A204.1 (cell line): Measurements from ENCODE around the gene SCLT1.

Experiments used
- FAIRE-seq: peaks from 2 replicates; lab custom pipeline; 2012; peaks lifted over from hg19 to GRCh38; lab: Jason Lieb, UNC

The SCLT1 gene

DNA sequence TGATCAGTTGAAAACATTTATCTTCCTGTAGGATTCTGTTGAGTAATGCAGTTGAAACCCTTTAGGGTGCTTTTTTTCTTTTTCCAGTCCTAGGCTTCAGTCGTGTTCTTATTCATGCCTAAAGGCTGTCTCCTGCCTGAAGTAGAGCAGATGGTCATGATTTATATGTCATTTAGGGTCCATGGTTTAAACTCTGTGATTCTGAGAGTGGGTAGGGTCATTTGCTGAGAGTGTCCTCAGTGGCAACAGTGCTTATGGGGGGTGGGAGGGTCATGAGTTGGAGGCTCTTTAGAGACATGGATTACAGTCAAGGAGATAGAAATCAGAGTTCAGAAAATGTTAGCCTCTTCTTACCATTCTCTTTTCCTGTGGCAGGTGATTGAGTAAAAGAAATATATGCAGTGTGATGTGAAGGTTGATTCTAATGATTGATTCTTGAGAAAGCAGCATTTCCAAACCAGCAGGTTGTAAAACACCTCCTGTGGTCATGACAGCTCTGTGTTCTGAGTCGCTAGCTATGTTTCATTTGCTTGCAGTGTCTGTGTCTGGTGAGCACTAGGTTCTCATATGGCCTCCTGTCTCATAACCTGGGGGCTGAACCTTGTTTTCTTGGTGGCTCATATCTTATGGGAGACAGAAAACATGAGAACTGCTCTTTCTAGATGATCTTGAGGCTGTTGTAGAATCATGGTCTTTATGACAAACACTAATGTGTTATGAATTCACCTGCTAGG is 223.4 kb downstream of the SCLT1 start:
- FAIRE-seq, result no peak

DNA sequence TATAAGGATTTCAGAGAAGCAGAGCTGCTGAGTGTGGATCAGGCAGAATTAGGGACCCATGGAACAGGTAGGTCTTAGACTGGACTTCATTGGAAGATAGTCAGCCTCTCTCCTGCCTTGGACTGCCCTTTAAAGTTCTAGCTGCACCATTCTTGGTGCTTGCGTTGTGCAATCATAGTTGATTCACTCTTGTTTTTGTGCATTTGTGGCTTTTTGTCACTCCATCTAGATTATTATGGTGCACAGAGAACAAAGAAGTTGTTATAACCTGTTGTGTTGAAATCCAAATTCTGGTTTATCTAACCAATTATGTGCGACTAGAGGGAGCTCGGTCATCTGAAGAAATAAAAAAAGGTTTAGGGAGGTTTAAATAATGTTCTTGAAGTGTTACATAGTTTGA is 224.6 kb downstream of the SCLT1 start:
- FAIRE-seq, result no peak

DNA sequence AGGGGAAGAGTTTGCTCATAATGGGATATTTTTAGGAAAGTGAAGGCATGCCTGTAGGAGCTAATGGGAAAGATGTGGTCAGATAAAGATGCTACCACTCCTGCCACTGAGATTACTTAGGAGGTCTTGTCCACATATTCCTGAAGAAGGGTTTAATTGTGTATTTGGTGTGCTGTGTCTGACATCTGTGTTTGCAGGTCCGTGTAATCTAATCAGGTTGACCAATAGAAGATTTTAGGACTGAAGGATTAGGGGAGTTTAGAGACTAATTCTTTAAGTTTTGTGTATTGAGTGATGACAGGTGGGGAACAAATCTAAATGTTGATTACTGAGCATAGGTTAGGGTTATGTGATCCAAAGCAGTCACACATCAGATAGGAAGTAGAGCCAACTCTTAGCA is 226.6 kb downstream of the SCLT1 start:
- FAIRE-seq, result no peak

DNA sequence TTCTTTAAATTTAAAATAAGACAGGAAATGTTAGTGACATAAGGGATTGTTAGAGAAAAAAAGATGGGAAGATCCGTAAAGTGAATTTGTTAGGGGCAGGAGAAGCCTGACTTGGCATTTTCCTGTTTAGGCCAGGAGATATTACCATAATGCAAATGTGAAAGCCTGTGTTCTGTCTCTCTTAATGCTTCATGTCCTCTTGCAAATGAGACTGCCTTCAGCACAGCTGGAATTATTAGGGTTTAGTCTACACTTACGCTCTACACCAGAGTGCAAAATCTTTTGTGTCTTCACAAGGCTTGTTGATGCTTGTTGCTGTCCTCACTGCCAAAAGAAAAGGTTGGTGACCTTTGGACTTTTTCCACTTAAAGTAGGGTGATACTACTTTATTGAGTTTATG is 227.1 kb downstream of the SCLT1 start:
- FAIRE-seq, result no peak

DNA sequence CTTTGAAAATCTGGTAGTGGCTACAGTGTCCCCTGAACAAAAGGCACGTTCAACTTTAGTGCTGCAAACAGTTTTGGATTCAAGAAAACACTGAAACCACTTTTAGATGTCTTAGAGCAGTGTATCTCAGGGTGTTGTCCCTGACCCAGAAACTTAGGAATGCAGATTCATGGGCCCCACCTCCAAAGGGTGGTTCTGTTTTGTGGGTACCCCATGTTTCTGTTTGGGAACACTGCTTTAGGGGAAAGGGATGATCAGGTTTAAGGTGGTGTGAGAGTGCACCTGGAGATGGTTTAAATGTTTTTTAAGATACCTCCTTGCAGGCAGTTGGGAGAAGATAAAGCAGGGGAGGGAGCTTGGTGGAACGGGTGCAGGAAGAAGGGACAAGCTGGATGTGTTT is 228.2 kb downstream of the SCLT1 start:
- no peak for FAIRE-seq

DNA sequence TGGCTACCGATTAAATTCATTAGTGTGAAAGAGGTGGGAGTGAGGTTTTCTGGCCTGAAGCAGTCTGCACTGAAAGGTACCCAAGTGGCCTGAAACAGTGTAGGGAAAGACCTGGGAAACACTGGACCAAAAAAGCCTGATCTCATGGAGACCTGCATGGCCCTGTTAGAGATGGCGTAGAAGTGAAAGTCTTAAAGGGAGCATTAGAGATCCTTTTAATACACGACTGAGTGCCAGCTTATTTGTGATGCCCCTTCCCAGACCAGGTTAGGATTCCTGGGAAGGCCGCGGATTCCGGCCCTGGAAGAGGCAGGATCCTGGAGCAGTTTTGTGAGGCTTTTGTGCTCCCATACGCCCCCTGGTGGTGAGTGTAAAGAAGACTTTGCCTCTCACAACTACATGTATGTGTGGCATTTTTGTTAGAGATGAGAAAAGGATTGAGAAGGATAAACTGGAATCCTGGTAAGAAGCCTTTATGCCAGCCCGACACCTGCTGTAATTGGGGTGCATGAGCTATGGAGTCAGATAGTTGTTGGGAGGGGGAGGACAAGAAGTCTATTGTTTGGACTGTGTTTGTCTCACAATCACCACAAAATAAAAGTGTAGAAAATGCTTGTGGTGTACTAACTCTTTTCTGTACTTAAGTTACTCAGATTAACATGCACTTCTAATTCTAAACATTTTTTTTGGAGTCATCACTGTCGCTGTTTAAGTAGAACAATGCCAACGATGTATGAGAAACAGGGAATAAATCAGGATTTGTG is 229.8 kb downstream of the SCLT1 start:
- FAIRE-seq, result peak; percentile 34

DNA sequence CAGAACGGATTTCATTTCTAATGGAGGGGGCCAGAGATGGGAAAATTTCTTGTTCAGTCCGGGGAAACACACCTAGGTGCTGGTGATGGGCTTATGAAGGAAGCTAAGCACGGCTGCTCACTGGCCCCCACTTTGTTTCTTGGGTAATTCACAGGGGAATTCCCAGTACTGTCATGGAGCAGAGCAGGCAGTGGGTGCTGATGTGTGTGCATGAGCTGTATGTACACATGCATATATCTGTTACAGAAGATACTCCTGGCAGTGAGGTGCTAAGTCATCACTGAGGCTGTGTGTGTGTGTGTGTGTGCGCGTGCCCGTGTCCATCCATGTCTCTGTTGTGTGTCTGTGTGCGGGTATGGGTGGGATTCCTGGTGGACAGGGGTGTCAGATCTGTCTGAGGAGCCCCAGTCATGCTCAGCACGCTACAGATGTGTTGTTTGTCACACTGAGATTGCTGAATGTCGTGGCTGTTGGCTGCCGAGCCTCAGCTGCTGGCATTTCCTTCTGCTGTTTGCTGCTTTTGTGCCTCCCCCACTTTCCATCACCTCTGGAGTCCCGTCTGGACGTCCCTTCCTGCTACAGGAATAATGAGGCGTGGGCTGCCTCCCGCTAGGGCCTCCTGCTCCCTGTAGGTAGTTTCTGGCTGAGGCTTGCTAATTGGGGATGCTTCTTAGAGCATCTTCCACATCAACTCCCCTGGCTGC is 230.6 kb downstream of the SCLT1 start:
- no peak for FAIRE-seq

DNA sequence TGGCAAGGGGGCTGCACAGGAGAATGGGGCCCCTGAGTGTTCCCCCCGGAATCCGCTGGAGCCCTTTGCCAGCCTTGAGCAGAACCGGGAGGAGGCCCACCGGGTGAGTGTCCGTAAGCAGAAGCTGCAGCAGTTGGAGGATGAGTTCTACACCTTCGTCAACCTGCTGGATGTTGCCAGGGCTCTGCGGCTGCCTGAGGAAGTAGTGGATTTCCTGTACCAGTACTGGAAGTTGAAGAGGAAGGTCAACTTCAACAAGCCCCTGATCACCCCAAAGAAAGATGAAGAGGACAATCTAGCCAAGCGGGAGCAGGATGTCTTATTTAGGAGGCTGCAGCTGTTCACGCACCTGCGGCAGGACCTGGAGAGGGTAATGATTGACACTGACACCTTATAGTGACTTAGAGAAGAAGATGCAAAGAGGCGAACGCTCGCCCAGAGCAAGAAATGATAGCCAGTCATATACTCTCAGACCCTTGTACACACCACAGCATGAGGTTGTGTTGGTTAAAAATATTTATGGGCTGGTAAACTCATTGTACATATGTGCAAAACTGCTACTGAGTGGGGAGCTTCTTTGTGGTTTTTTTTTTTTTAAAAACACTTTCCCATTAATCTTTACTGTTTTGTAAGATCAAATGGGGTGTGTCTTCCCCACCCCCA is 231.4 kb downstream of the SCLT1 start:
- no peak for FAIRE-seq

DNA sequence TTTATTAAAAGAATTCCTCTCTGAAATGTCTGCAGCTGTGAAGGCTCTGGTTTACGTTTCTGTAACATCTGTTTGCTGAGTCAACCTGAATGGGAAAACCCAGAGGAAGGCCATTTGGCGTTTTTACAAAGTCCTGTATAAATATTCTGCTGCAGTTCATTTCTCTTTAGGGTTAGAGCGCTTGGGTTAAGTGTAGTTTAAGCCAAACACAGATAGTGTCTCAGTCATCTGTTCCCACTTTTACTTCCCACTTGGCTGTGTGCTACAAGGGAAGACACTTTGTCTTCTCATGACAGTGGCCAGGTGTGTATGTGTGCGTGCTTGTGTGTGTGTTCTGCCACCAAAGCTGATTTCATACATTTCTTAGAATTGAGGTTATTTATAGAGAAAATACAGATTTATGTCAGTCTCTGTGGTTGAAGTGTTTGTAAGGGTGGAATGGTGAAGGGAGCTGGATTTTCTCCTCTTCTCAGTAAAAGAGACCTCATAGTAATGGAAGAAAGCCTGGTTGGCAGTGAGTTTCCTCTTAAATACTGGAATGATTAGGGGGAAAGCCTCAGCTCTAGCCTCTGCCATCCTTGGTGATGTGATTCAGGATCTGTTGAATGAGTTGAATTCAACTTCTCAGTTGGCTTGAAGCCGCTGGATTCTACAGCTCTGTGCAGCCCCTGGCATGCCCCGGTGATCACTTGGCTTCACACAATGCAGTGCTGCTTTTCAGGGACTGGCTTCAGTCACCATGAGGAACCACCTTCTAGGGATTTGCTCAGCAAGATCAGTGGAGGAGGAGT is 233.3 kb downstream of the SCLT1 start:
- FAIRE-seq, result no peak

DNA sequence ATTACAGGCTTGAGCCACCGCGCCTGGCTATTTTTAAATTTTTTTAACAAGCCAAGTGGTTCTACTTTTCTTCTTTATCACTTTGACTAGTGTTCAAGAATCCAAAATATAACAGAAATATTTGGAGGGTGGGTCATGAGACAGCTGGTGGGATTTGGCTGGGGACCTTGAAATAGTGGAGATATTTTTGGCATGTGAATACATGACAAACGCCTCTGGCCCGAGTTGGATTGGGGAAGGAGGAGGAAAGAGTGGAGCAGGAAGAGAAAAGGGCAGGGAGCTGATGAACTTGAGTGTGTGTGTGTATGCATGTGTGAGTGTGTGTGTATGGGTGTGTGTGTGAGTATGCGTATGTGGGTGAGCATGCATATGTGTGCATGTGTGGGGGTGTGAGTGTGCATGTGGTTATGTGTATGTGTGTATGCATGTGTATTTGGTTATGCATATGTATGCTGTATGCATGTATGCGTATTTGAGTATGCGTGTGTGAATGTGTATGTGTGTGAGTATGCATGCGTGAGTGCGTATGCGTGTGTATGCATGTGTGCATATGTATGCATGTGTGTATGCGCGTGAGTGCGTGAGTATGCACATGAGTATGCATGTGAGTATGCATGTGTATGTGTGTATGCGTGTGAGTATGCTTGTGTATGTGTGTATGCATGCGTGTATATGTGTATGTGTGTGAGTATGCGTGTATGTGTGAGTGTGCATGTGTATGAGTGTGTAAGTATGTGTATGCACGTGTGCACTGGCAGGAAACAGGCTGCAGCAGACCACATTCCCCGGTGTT is 234.3 kb downstream of the SCLT1 start:
- no peak for FAIRE-seq

DNA sequence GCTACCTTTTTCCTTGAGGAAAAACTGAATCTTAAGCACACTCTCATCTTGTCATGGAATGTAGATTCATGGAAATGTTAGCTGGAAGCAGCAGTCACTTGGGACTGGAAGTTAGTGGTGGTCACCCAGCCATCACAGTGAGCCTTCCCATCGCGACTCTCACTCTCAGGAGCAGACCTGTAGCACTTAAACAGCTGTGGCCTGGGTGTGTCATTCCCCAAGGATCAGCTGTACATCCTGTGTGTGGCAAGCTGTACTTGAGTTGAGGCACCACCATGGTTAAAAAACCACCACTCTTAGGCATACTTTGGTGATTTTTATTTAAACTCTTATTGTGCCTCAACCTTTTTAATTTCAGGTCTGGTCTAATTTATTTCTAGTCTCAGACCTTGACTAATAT is 237.1 kb downstream of the SCLT1 start:
- no peak for FAIRE-seq

DNA sequence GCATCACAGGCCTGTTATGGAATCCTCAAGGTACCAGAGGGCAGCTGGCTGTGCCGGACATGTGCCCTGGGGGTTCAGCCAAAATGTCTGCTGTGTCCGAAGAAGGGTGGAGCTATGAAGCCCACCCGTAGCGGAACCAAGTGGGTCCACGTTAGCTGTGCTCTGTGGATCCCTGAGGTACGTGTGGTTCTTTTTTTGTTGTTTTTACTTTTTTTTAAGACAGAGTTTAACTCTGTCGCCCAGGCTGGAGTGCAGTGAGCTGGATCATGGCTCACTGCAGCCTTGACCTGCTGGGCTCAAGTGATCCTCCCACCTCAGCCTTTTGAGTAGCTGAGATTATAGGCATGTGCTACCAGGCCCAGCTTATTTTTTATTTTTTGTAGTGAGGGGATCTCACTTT is 237.7 kb downstream of the SCLT1 start:
- no peak for FAIRE-seq

DNA sequence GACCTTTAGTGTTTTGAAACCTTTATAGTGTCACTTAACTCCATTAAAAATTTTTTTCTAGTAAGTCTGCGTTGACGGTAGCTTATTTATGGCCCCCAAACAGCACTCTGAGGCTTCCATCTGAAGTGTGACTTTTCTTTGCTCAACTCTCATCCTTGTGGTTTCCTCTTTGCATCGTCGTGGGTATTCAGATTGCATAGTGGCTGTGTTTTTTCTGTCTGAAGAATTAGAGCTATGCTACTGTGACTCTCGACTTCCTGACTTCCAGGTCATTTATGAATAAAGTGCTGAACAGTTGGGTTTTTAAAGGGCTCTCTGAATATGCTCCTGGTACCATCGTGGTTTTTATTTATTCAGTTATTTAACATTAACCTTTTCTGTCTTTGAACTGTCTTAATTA is 238.9 kb downstream of the SCLT1 start:
- no peak for FAIRE-seq

DNA sequence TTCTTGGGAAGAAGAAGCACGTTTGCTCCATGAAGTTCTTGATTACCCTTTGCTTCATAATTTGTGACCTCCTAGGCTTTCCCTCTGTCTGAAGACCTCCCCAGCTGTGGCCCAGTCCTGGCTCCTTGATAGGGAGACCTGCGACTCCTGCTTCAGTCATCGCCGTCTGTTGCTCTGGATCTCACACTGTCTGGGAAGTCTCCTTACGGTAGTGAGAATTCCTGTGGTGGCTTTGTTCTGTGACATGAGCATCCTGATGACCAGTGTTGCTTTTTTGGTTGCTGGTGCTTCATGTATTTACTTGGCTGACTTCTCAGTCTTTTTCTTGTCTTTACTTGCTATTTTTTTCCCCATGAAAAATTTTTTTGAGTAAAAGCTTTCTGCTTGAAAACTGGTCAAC is 239.6 kb downstream of the SCLT1 start:
- no peak for FAIRE-seq

DNA sequence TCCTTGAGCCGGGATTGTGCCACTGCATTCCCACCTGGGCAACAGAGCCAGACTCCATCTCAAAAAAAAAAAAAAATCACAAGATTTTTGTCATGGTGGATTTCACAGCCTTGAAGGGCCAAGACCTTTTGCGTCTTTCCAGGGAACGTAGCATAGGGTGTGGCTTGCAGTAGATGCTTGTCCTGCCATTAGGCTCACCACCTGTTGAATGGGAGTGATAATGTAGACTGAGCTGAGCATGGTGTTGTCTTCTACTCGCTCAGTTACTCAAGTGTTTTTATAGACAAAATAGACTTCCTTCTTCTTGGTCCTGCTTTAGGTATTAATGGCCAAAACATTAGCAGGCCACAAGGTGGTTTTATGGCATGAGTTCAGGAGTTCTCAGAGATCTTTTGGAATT is 243.1 kb downstream of the SCLT1 start:
- no peak for FAIRE-seq

DNA sequence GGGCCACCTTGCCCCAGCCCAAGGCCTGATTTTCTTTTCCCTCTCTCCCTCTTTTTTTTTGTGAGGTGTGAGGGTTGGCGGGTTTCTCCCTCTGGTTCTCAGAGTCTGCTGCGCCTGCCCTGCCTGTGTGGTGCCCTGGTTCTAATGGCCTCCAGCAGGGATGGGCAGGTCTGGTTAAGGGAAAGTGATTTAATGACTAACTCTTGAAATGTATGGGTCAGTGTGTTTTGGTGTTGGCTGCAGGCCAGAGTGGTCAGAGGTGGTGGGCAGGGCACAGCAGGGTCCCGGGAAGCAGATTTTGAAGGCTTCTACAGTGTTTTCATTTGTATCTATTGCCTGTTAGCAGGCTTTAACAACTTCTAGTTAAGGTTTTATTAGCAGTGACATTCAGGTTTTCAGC is 244.9 kb downstream of the SCLT1 start:
- FAIRE-seq, result no peak

DNA sequence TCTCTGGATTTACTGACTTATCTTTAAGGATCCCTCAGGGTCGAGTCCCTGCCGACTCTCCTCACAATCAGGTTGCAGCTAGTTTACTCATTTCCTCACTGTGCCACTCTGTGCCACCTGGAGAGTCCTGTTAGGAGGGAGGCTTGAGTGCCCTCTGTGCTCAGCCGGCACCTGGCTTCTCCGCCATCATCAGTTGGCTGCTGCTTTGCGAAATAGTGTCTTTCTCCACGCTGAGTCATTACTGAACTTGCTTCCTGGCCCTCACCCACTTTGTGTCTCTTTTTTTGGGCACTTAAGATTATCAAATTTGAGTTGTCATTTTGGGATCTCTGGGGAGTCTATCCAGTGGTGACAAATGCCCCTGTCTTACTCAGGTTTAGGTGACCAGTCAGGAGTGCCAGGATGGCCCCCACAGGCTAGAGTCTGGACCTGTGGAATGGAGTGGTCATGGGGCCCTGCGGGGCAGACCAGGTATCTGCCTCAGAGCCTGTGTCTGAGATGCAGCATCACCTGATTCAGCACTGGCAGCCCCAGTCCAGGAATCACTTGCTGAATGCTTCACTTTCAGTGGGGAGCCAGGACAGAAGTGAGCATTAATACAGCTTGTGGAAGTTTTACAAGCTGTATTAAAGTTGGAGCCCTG is 246.1 kb downstream of the SCLT1 start:
- no peak for FAIRE-seq

DNA sequence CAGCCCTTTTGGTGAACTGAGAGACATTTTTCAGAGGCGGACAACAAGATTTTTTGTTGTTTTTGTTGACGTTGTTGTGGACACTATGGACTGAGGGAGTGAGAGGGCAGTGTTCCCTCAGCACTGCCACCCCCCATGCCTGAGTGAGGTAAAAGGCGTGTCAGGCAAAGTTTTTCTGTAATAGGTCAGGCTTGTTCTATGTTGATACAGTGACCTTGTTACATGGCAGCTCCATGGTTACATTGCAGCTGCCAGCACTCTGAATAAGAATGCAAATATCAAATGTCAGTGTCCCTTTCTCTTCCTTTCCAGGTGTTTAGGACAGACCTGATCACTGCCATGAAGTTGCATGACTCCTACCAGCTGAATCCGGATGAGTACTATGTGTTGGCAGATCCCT is 247.3 kb downstream of the SCLT1 start:
- no peak for FAIRE-seq

DNA sequence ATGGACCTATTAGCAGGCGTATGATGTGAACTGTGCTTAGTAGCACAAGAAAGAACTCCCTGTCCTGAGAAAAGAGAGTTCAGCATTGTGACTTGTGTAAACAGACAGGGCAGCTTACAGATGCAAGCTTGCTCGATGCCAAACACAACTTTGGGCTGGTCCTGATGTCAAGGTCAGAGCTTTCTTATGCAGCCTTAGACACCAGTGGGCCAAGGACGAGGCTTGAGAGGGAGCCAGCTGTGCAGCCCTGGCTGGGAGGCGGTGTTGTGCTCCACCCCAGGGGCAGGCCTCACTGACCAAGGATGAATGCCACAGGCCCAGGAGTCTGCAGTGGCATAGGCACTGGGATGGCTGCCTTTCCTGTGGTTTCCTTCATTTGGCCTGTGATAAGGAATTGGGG is 248.4 kb downstream of the SCLT1 start:
- no peak for FAIRE-seq

DNA sequence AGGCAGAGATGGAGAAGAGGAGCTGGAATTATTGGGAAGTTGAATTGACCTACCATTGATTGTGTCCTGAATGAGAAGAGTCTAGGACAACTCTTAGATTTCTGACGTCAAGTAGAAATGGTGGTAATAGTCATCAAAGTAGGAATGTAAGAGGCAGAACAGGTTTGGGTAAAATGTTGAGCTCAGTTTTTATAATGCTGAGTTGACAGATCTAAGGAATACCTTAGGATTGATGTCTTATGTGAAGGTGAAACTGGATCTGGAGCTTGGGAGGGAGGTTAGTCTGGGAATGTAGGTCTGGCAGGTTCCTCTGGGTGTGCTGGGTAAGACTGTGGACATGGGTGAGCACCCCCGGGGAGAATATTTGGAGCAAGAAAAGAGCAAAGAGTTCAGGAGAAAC is 251.9 kb downstream of the SCLT1 start:
- no peak for FAIRE-seq
